GM23338 (cell line): ENCODE measurements around the gene LRP1B. TPM values are rescaled to one million over a fixed set of nuclear protein-coding genes. Genes with fewer than 3 reads are reported as not detected.

Source experiments
- ATAC-seq: fragments of 200-7000 bp; cut with Tn5 transposase; 3 replicates; pipeline ENCODE4 v1.9.1; 2020
- DNase-seq: peaks from one replicate; pipeline ENCODE4 v3.0.0-alpha.2; 2015; ENCODE audit warnings: low spot score
- H2AFZ ChIP-seq: fragments of 200-600 bp; sonication (generic); 2 replicates; pipeline ENCODE4 v1.8.0; 2016; ENCODE audit warnings: antibody characterized with exemption, mild to moderate bottlenecking, moderate library complexity
- H3F3A ChIP-seq: fragments of 200-600 bp; sonication (generic); replicated peaks from 2 replicates; pipeline ENCODE4 v1.8.0; 2017; ENCODE audit warnings: antibody characterized with exemption, mixed run types, low read depth
- H3K27ac ChIP-seq: fragments of 200-600 bp; sonication (generic); 2 replicates; pipeline ENCODE4 v1.6.1; 2016; ENCODE audit warnings: low read depth
- H3K27me3 ChIP-seq: fragments of 200-600 bp; sonication (generic); 2 replicates; pipeline ENCODE4 v1.8.0; 2016; ENCODE audit warnings: mild to moderate bottlenecking, mixed run types, moderate library complexity; ENCODE audit not compliant: insufficient read depth
- H3K36me3 ChIP-seq: fragments of 200-600 bp; sonication (generic); 2 replicates; pipeline ENCODE4 v1.8.0; 2016; ENCODE audit warnings: mild to moderate bottlenecking; ENCODE audit not compliant: insufficient read depth
- H3K4me1 ChIP-seq: fragments of 200-600 bp; sonication (generic); 2 replicates; pipeline ENCODE4 v1.8.0; 2016; ENCODE audit warnings: mild to moderate bottlenecking, moderate library complexity; ENCODE audit not compliant: insufficient read depth
- H3K4me2 ChIP-seq: fragments of 200-600 bp; sonication (generic); 2 replicates; pipeline ENCODE4 v1.7.1; 2017; ENCODE audit warnings: mixed run types
- H3K4me3 ChIP-seq: fragments of 200-600 bp; sonication (generic); 2 replicates; pipeline ENCODE4 v1.6.1; 2016; ENCODE audit warnings: mixed run types
- H3K79me2 ChIP-seq: fragments of 200-600 bp; sonication (generic); replicated peaks from 2 replicates; pipeline ENCODE4 v1.8.0; 2017; ENCODE audit warnings: mild to moderate bottlenecking; ENCODE audit not compliant: insufficient read depth
- H3K9me2 ChIP-seq: fragments of 200-600 bp; sonication (generic); 2 replicates; pipeline ENCODE4 v1.8.0; 2017; ENCODE audit not compliant: insufficient read depth
- H4K20me1 ChIP-seq: fragments of 200-600 bp; sonication (generic); replicated peaks from 2 replicates; pipeline ENCODE4 v1.8.0; 2017; ENCODE audit warnings: mild to moderate bottlenecking; ENCODE audit not compliant: insufficient read depth
- H3K27ac Mint-ChIP-seq: 2 replicates; pipeline ENCODE4 v1.8.0; 2020; ENCODE audit warnings: inconsistent platforms, mild to moderate bottlenecking, moderate library complexity, mixed read lengths
- H3K27me3 Mint-ChIP-seq: 3 replicates; pipeline ENCODE4 v1.8.0; 2022; ENCODE audit warnings: low read depth, mild to moderate bottlenecking, moderate library complexity, mixed read lengths, inconsistent platforms; ENCODE audit not compliant: insufficient read depth, poor library complexity
- H3K36me3 Mint-ChIP-seq: 3 replicates; pipeline ENCODE4 v1.8.0; 2021; ENCODE audit warnings: low read depth, mild to moderate bottlenecking, inconsistent platforms, moderate library complexity, mixed read lengths
- H3K4me1 Mint-ChIP-seq: 3 replicates; pipeline ENCODE4 v1.8.0; 2020; ENCODE audit warnings: mild to moderate bottlenecking, inconsistent platforms, mixed read lengths
- H3K4me3 Mint-ChIP-seq: 3 replicates; pipeline ENCODE4 v1.8.0; 2021; ENCODE audit warnings: moderate library complexity, mild to moderate bottlenecking, inconsistent platforms, mixed read lengths
- H3K9me3 Mint-ChIP-seq: 3 replicates; pipeline ENCODE4 v1.8.0; 2020; ENCODE audit warnings: moderate library complexity, mild to moderate bottlenecking, inconsistent platforms, mixed read lengths
- CREB1 ChIP-seq: fragments of 250-450 bp; sonication (Bioruptor Pico); IDR thresholded peaks from 2 replicates; pipeline ENCODE4 v1.5.0; 2020; ENCODE audit warnings: low read depth, mild to moderate bottlenecking, moderate library complexity
- EZH2 ChIP-seq: fragments of 200-600 bp; sonication (generic); IDR thresholded peaks from one replicate; pipeline ENCODE4 v1.8.0; 2017; ENCODE audit warnings: antibody characterized with exemption, mild to moderate bottlenecking, low read depth; ENCODE audit not compliant: unreplicated experiment
- EZH2phosphoT487 ChIP-seq: fragments of 200-600 bp; sonication (generic); IDR thresholded peaks from one replicate; pipeline ENCODE4 v1.8.1; 2018; ENCODE audit warnings: antibody characterized with exemption; ENCODE audit not compliant: unreplicated experiment
- JUNB ChIP-seq: IDR thresholded peaks from one replicate; pipeline ENCODE4 v1.6.1; 2016; ENCODE audit warnings: antibody characterized with exemption; ENCODE audit not compliant: unreplicated experiment
- NANOG ChIP-seq: IDR thresholded peaks from 2 replicates; pipeline ENCODE4 v1.6.1; 2016; ENCODE audit warnings: antibody characterized with exemption, borderline replicate concordance
- POLR2AphosphoS5 ChIP-seq: IDR thresholded peaks from 2 replicates; pipeline ENCODE4 v1.6.1; 2016; ENCODE audit warnings: antibody characterized with exemption, low read depth
- STAT1 ChIP-seq: IDR thresholded peaks from one replicate; pipeline ENCODE4 v1.6.1; 2016; ENCODE audit warnings: antibody characterized with exemption; ENCODE audit not compliant: unreplicated experiment
- ZNF114 ChIP-seq: fragments of 250-450 bp; sonication (Bioruptor Pico); IDR thresholded peaks from 2 replicates; pipeline ENCODE4 v1.5.0; 2020; ENCODE audit warnings: mild to moderate bottlenecking, moderate library complexity
- ZNF331 ChIP-seq: fragments of 250-450 bp; sonication (Bioruptor Pico); IDR thresholded peaks from 2 replicates; pipeline ENCODE4 v1.5.0; 2020; ENCODE audit warnings: low read depth, mild to moderate bottlenecking, moderate library complexity
- polyA plus RNA-seq: library from polyadenylated mRNA; unstranded; fragments of >200 nt; fragmentation: Nextera tagmentation; extraction: Ambion mirVana; gene quantifications from 2 replicates; pipeline ENCODE4 v1.2.1, GENCODE V29; 2016
- total RNA-seq: library from RNA; depleted of rRNA; stranded (reverse); fragments of >200 nt; shearing (Covaris generic); gene quantifications from 2 replicates; pipeline ENCODE4 v1.2.3, GENCODE V29; 2014
- TF ChIP-seq, protein P1 (sequence below), 2 experiments: fragments of 200-600 bp in 1 of 2; sonication (generic) in 1 of 2; conservative IDR thresholded peaks; 2 replicates each; pipeline versions ENCODE4 v1.5.1 to v1.6.1; 2016 to 2017; ENCODE audit warnings: antibody characterized with exemption in 2 of 2, low read depth in 2 of 2, mild to moderate bottlenecking in 2 of 2, moderate library complexity in 1 of 2
- TF ChIP-seq, protein P2 (sequence below): IDR thresholded peaks from one replicate; pipeline ENCODE4 v1.6.1; 2018; ENCODE audit warnings: antibody characterized with exemption; ENCODE audit not compliant: unreplicated experiment
- TF ChIP-seq, protein P3 (sequence below): fragments of 250-450 bp; sonication (Bioruptor Pico); IDR thresholded peaks from 2 replicates; pipeline ENCODE4 v1.5.0; 2020; ENCODE audit warnings: mild to moderate bottlenecking, moderate library complexity
- TF ChIP-seq, protein P4 (sequence below): IDR thresholded peaks from 2 replicates; pipeline ENCODE4 v1.6.1; 2016; ENCODE audit warnings: antibody characterized with exemption

The LRP1B gene
- total and polyA plus RNA-seq, 2 experiments from 2014 or later = 0.15 to 0.97 TPM

DNA sequence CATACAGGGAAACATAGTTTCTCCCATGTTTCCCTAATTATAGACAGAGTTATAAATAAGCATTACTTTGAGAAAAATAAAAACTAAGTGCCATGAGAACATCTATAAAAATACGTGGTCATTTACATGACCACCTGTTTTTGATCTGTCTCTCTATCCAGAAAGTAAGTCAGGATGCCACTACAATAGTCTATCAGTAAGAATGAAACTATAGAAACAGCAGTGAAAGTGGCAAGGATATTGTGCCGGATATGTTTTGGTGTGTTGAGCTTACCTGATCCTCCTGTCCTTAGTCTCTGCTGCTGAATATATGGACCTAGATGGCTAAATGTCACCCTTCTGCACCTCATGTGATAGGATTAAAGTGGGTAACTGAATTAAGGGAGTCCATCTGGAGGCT, 512.4 kb downstream of the LRP1B start:
- Histone ChIP-seq H4K20me1 (no peaks in the 10 kb centered on the region), H3K27me3 (no peaks in the 10 kb centered on the region), H3F3A (no peaks in the 10 kb centered on the region), H3K27ac (no peak overlapping the region), H2AFZ (no peak overlapping the region), H3K4me3 (no peak overlapping the region), H3K9me2 (no peaks in the 10 kb centered on the region), H3K4me2 (no peak overlapping the region), H3K79me2 (no peaks in the 10 kb centered on the region), H3K4me1 (peaks cover 8% of the 10 kb centered on the region; the same call in 1 of the 2 replicates), H3K36me3 (no peaks in the 10 kb centered on the region)
- Mint-ChIP-seq H3K4me3 (no peak overlapping the region), H3K27ac (no peak overlapping the region), H3K9me3 (peaks cover under 1% of the 10 kb centered on the region; the same call in 2 of the 3 replicates), H3K4me1 (peaks cover 15% of the 10 kb centered on the region), H3K27me3 (no peaks in the 10 kb centered on the region), H3K36me3 (peaks cover 21% of the 10 kb centered on the region)
- DNase-seq = no peak
- no peak for ATAC-seq
- TF ChIP-seq ZNF331 (CRISPR knock-in tag) = no peak
- TF ChIP-seq POLR2AphosphoS5 = no peak
- TF ChIP-seq, protein P1, sequence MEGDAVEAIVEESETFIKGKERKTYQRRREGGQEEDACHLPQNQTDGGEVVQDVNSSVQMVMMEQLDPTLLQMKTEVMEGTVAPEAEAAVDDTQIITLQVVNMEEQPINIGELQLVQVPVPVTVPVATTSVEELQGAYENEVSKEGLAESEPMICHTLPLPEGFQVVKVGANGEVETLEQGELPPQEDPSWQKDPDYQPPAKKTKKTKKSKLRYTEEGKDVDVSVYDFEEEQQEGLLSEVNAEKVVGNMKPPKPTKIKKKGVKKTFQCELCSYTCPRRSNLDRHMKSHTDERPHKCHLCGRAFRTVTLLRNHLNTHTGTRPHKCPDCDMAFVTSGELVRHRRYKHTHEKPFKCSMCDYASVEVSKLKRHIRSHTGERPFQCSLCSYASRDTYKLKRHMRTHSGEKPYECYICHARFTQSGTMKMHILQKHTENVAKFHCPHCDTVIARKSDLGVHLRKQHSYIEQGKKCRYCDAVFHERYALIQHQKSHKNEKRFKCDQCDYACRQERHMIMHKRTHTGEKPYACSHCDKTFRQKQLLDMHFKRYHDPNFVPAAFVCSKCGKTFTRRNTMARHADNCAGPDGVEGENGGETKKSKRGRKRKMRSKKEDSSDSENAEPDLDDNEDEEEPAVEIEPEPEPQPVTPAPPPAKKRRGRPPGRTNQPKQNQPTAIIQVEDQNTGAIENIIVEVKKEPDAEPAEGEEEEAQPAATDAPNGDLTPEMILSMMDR (conservative IDR thresholded peaks at IDR 0.05; ENCODE audit: low read depth in 2 of 2) = no peak
- TF ChIP-seq, protein P2, sequence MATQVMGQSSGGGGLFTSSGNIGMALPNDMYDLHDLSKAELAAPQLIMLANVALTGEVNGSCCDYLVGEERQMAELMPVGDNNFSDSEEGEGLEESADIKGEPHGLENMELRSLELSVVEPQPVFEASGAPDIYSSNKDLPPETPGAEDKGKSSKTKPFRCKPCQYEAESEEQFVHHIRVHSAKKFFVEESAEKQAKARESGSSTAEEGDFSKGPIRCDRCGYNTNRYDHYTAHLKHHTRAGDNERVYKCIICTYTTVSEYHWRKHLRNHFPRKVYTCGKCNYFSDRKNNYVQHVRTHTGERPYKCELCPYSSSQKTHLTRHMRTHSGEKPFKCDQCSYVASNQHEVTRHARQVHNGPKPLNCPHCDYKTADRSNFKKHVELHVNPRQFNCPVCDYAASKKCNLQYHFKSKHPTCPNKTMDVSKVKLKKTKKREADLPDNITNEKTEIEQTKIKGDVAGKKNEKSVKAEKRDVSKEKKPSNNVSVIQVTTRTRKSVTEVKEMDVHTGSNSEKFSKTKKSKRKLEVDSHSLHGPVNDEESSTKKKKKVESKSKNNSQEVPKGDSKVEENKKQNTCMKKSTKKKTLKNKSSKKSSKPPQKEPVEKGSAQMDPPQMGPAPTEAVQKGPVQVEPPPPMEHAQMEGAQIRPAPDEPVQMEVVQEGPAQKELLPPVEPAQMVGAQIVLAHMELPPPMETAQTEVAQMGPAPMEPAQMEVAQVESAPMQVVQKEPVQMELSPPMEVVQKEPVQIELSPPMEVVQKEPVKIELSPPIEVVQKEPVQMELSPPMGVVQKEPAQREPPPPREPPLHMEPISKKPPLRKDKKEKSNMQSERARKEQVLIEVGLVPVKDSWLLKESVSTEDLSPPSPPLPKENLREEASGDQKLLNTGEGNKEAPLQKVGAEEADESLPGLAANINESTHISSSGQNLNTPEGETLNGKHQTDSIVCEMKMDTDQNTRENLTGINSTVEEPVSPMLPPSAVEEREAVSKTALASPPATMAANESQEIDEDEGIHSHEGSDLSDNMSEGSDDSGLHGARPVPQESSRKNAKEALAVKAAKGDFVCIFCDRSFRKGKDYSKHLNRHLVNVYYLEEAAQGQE = no peak
- no peak for TF ChIP-seq CREB1
- TF ChIP-seq ZNF114 (CRISPR knock-in tag) = no peak
- TF ChIP-seq NANOG = no peak
- TF ChIP-seq, protein P3, sequence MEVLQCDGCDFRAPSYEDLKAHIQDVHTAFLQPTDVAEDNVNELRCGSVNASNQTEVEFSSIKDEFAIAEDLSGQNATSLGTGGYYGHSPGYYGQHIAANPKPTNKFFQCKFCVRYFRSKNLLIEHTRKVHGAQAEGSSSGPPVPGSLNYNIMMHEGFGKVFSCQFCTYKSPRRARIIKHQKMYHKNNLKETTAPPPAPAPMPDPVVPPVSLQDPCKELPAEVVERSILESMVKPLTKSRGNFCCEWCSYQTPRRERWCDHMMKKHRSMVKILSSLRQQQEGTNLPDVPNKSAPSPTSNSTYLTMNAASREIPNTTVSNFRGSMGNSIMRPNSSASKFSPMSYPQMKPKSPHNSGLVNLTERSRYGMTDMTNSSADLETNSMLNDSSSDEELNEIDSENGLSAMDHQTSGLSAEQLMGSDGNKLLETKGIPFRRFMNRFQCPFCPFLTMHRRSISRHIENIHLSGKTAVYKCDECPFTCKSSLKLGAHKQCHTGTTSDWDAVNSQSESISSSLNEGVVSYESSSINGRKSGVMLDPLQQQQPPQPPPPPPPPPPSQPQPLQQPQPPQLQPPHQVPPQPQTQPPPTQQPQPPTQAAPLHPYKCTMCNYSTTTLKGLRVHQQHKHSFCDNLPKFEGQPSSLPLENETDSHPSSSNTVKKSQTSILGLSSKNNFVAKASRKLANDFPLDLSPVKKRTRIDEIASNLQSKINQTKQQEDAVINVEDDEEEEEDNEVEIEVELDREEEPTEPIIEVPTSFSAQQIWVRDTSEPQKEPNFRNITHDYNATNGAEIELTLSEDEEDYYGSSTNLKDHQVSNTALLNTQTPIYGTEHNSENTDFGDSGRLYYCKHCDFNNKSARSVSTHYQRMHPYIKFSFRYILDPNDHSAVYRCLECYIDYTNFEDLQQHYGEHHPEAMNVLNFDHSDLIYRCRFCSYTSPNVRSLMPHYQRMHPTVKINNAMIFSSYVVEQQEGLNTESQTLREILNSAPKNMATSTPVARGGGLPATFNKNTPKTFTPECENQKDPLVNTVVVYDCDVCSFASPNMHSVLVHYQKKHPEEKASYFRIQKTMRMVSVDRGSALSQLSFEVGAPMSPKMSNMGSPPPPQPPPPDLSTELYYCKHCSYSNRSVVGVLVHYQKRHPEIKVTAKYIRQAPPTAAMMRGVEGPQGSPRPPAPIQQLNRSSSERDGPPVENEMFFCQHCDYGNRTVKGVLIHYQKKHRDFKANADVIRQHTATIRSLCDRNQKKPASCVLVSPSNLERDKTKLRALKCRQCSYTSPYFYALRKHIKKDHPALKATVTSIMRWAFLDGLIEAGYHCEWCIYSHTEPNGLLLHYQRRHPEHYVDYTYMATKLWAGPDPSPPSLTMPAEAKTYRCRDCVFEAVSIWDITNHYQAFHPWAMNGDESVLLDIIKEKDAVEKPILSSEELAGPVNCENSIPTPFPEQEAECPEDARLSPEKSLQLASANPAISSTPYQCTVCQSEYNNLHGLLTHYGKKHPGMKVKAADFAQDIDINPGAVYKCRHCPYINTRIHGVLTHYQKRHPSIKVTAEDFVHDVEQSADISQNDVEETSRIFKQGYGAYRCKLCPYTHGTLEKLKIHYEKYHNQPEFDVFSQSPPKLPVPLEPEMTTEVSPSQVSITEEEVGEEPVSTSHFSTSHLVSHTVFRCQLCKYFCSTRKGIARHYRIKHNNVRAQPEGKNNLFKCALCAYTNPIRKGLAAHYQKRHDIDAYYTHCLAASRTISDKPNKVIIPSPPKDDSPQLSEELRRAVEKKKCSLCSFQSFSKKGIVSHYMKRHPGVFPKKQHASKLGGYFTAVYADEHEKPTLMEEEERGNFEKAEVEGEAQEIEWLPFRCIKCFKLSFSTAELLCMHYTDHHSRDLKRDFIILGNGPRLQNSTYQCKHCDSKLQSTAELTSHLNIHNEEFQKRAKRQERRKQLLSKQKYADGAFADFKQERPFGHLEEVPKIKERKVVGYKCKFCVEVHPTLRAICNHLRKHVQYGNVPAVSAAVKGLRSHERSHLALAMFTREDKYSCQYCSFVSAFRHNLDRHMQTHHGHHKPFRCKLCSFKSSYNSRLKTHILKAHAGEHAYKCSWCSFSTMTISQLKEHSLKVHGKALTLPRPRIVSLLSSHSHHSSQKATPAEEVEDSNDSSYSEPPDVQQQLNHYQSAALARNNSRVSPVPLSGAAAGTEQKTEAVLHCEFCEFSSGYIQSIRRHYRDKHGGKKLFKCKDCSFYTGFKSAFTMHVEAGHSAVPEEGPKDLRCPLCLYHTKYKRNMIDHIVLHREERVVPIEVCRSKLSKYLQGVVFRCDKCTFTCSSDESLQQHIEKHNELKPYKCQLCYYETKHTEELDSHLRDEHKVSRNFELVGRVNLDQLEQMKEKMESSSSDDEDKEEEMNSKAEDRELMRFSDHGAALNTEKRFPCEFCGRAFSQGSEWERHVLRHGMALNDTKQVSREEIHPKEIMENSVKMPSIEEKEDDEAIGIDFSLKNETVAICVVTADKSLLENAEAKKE = no peak
- no peak for TF ChIP-seq JUNB
- TF ChIP-seq EZH2phosphoT487 = no peak
- TF ChIP-seq STAT1 = no peak
- TF ChIP-seq, protein P4, sequence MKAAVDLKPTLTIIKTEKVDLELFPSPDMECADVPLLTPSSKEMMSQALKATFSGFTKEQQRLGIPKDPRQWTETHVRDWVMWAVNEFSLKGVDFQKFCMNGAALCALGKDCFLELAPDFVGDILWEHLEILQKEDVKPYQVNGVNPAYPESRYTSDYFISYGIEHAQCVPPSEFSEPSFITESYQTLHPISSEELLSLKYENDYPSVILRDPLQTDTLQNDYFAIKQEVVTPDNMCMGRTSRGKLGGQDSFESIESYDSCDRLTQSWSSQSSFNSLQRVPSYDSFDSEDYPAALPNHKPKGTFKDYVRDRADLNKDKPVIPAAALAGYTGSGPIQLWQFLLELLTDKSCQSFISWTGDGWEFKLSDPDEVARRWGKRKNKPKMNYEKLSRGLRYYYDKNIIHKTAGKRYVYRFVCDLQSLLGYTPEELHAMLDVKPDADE = no peak
- TF ChIP-seq EZH2 = no peak
